Transverse colon (tissue), 4 donors: Measurements from ENCODE around the gene CCDC8.

Experiments used
- CTCF ChIP-seq, 5 experiments: fragments of 200-600 bp in 3 of 5; fragments of 450-650 bp in 2 of 5; sonication (generic) in 3 of 5; IDR thresholded peaks; 1 replicate in 2 of 5; 2 replicates in 3 of 5; pipeline ENCODE4 v1.5.1; 2016 to 2017; ENCODE audit warnings: antibody characterized with exemption in 5 of 5, inconsistent platforms in 3 of 5, mild to moderate bottlenecking in 2 of 5, moderate library complexity in 1 of 5
- POLR2A ChIP-seq: fragments of 450-650 bp; IDR thresholded peaks from one replicate; pipeline ENCODE4 v1.6.1; 2016; ENCODE audit warnings: antibody characterized with exemption, mild to moderate bottlenecking, moderate library complexity
- POLR2AphosphoS5 ChIP-seq, 3 donors: sonication (generic); formaldehyde crosslinking; IDR thresholded peaks; one replicate each; pipeline ENCODE4 v1.6.1; 2016; ENCODE audit warnings: antibody characterized with exemption in 3 of 3

- no peak for TF ChIP-seq POLR2AphosphoS5 (IDR thresholded peaks at IDR 0.05)
- no peak for TF ChIP-seq CTCF (IDR thresholded peaks at IDR 0.05)
- no peak for TF ChIP-seq POLR2A
Observed at GRCh38 chr19:46406976-46407375, 6.4 kb downstream of the CCDC8 start.
